ENCODE data around the gene NOL4L. TPM values are rescaled to one million over a fixed set of nuclear protein-coding genes. Genes with fewer than 3 reads are reported as not detected.

Gene NOL4L
- total and polyA plus RNA-seq, 11 donors: 2.6 to 15.0 (median 6.7) TPM

GRCh38 chr20:32440069-32440757 lies 144.9 kb downstream of the NOL4L start:
- Histone ChIP-seq H3K9me3 (no peaks in the 10 kb centered on the region), H3K27ac (no peak overlapping the region), H3K4me3 (no peak overlapping the region), H3K27me3 (no peaks in the 10 kb centered on the region), H3K4me1 (peaks cover 0 to 2% (median 0%) of the 10 kb centered on the region in 12 donors), H3K36me3 (peaks cover 6 to 86% (median 66%) of the 10 kb centered on the region in 9 donors)
- WGBS, 4 donors: 80 to 97% (median 87%) methylated on average over 6 of the region's 6 CpGs
- intact Hi-C loops (cut with DNase I): no loop called here
- DNase-seq (no peak), ATAC-seq (no peak)
- TF ChIP-seq CTCF (IDR thresholded peaks at IDR 0.05) (no peak), POLR2A (IDR thresholded peaks at IDR 0.05) (no peak)

GRCh38 chr20:32439132-32439829 lies 145.9 kb downstream of the NOL4L start:
- no peak for ATAC-seq
- TF ChIP-seq POLR2A (IDR thresholded peaks at IDR 0.05): no peak
- no peak for TF ChIP-seq CTCF (IDR thresholded peaks at IDR 0.05)

GRCh38 chr20:32438331-32438858 lies 146.7 kb downstream of the NOL4L start:
- no peak overlapping the region for H3K27ac ChIP-seq
- 86 to 91% (median 88%) methylated on average over 5 to 8 of the region's 8 CpGs for WGBS, 4 donors
- H3K4me1 ChIP-seq: peaks cover 0 to 12% (median 5%) of the 10 kb centered on the region in 12 donors
- ATAC-seq (no peak), DNase-seq (no peak)
- H3K9me3 ChIP-seq: no peaks in the 10 kb centered on the region
- H3K36me3 ChIP-seq: peaks cover 6 to 90% (median 82%) of the 10 kb centered on the region in 9 donors
- no peaks in the 10 kb centered on the region for H3K27me3 ChIP-seq
- TF ChIP-seq CTCF (IDR thresholded peaks at IDR 0.05): no peak
- TF ChIP-seq POLR2A (IDR thresholded peaks at IDR 0.05): no peak
- H3K4me3 ChIP-seq: no peak overlapping the region
- intact Hi-C loops (cut with DNase I): loop anchor here in 2 of 10 donors (10.0 kb wide), 2 partner anchors 46 to 74 kb away; no protein-coding TSS in a partner anchor

More at GRCh38 chr20:32439132-32439829, 145.9 kb downstream of the NOL4L start:
- no peak overlapping the region for H3K4me3 ChIP-seq
- intact Hi-C loops (cut with DNase I): loop anchor here in 2 of 10 donors (10.0 kb wide), 2 partner anchors 46 to 74 kb away; no protein-coding TSS in a partner anchor
- H3K27me3 ChIP-seq: no peaks in the 10 kb centered on the region
- H3K4me1 ChIP-seq: peaks cover 0 to 4% (median 0%) of the 10 kb centered on the region in 12 donors
- no peak for DNase-seq
- WGBS, 4 donors: 83 to 88% (median 85%) methylated on average over 11 of the region's 11 CpGs
- no peaks in the 10 kb centered on the region for H3K9me3 ChIP-seq
- H3K36me3 ChIP-seq: peaks cover 6 to 86% (median 75%) of the 10 kb centered on the region in 9 donors
- H3K27ac ChIP-seq: no peak overlapping the region
